Fibroblast of villous mesenchyme (primary cell): Measurements from ENCODE around the gene PTPN5. TPM values are rescaled to one million over a fixed set of nuclear protein-coding genes. Genes with fewer than 3 reads are reported as not detected.
A peak's percentile ranks its signal among the peaks of the same experiment; 100 is the strongest.

Experiments used
- DNase-seq: peaks from one replicate; pipeline ENCODE4 v3.0.0-alpha.2; 2010; ENCODE audit warnings: low read depth
- H3K4me3 ChIP-seq: 2 replicates; pipeline ENCODE4 v1.5.1; 2011; ENCODE audit warnings: low read depth, mild to moderate bottlenecking, low read length
- total RNA-seq: library from RNA; depleted of rRNA; stranded (reverse); fragments of >200 nt; gene quantifications from 2 replicates; pipeline ENCODE4 v1.2.3, GENCODE V29; 2012
- TF ChIP-seq, protein P1 (sequence below): IDR thresholded peaks from 2 replicates; pipeline ENCODE4 v1.5.1; 2012; ENCODE audit warnings: low read depth, mild to moderate bottlenecking, low read length; ENCODE audit not compliant: insufficient read depth

The PTPN5 gene
- total RNA-seq, 1 donor = not detected

- TF ChIP-seq, protein P1, sequence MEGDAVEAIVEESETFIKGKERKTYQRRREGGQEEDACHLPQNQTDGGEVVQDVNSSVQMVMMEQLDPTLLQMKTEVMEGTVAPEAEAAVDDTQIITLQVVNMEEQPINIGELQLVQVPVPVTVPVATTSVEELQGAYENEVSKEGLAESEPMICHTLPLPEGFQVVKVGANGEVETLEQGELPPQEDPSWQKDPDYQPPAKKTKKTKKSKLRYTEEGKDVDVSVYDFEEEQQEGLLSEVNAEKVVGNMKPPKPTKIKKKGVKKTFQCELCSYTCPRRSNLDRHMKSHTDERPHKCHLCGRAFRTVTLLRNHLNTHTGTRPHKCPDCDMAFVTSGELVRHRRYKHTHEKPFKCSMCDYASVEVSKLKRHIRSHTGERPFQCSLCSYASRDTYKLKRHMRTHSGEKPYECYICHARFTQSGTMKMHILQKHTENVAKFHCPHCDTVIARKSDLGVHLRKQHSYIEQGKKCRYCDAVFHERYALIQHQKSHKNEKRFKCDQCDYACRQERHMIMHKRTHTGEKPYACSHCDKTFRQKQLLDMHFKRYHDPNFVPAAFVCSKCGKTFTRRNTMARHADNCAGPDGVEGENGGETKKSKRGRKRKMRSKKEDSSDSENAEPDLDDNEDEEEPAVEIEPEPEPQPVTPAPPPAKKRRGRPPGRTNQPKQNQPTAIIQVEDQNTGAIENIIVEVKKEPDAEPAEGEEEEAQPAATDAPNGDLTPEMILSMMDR = peak; percentile 99
- peak; percentile 45 for DNase-seq
- H3K4me3 ChIP-seq = no peak overlapping the region
Measured at GRCh38 chr11:18731949-18732821, 59.4 kb downstream of the PTPN5 start.

- no peak overlapping the region for H3K4me3 ChIP-seq
- TF ChIP-seq, protein P1 = no peak
- no peak for DNase-seq
Measured at GRCh38 chr11:18731441-18731840, 60.2 kb downstream of the PTPN5 start.

- no peak for DNase-seq
- no peak overlapping the region for H3K4me3 ChIP-seq
- TF ChIP-seq, protein P1 = no peak
Measured at GRCh38 chr11:18730020-18730419, 61.6 kb downstream of the PTPN5 start.

- DNase-seq = no peak
- no peak overlapping the region for H3K4me3 ChIP-seq
- TF ChIP-seq, protein P1 = no peak
Measured at GRCh38 chr11:18729426-18729825, 62.2 kb downstream of the PTPN5 start.

DNA sequence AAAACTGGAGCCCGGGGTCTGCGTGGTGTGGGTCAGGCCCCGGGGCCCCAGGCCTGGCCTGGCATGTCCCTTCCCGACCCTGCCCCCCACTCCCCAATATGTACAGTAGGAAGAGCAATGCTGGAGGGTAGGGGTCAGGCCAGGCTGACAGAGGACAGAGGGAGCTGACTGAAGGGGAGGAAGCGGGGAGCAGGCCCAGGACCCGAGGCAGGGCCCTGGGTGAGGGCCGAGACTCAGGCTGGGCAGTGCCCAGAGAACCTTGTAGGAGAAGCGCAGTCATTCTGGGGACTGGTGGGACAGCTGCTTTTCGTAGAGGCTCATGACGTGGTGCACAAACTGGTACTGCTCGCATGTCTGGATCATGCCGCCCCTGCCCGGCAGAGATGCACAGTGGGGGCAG is 62.9 kb downstream of the PTPN5 start:
- no peak for DNase-seq
- TF ChIP-seq, protein P1 = no peak
- no peak overlapping the region for H3K4me3 ChIP-seq

DNA sequence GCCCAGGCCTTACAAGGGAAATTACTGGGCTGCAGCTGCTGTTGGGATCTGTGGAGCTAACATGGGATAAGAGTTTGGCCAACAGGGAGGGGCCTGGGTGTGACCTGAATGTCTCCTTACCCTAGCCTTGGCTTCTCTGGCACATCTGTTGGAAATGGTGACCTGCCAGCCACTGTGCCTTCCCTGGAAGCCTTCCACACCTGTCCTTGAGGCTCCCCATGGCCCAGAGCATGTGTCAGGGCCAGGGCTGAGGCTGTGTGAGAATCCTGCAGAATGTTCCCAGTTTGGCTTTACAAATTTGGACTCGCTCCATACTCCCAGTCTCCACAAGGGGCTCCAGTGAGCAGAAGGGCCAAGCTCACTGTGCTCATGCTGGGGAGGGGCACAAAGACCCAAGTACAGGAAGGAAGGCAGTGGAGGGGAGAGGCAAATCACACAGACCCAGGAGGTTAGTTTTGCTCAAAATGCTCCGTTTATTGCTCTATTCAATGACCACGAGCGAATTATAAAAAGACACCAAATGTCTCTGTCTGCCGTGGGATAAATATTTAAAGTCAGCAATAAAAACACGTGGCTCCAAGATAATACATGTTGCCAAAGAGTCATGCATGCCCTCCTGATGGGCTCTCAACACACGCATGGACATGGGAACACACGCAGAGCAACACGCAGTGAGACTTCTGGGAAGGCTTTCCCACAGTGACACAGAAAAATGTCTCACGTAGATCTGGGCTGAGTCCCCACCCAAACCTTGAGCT is 63.9 kb downstream of the PTPN5 start:
- DNase-seq = peak; percentile 23
- no peak overlapping the region for H3K4me3 ChIP-seq
- TF ChIP-seq, protein P1 = peak; percentile 90
